H1 (cell line): Measurements from ENCODE around the gene ATP6AP1. TPM values are rescaled to one million over a fixed set of nuclear protein-coding genes. Genes with fewer than 3 reads are reported as not detected.
A peak's percentile ranks its signal among the peaks of the same experiment; 100 is the strongest.
"Not testable (repeated sequence)": the region's sequence is repeated elsewhere in the genome, so short reads cannot be mapped to it uniquely, and the experiment has no call there.

ENCODE experiments used
- CTCF ChIA-PET: fragments of 300-600 bp; sonication (Branson Sonifier 250); formaldehyde crosslinking; loops from one replicate; lab custom pipeline; 2021; ENCODE audit not compliant: partially characterized antibody; lab: Charles Lee
- POLR2A ChIA-PET: fragments of 300-600 bp; sonication (Branson Sonifier 250); formaldehyde crosslinking; loops from one replicate; lab custom pipeline; 2021; ENCODE audit warnings: inconsistent platforms; ENCODE audit not compliant: partially characterized antibody; lab: Charles Lee
- DNase-seq, 2 experiments: peaks; one replicate each; pipeline versions ENCODE4 v3.0.0 to v3.0.0-alpha.2; 2010 to 2022; ENCODE audit warnings: low spot score in 2 of 2, low read depth in 1 of 2, mixed read lengths in 1 of 2
- FAIRE-seq: peaks from 2 replicates; lab custom pipeline; 2011; peaks lifted over from hg19 to GRCh38; lab: Jason Lieb, UNC
- H2AFZ ChIP-seq: 2 replicates; pipeline ENCODE4 v1.8.1; 2012; ENCODE audit warnings: low read length, inconsistent platforms
- H2AK5ac ChIP-seq: 2 replicates; pipeline ENCODE4 v1.6.1; 2013; ENCODE audit warnings: low read depth, low read length
- H2BK120ac ChIP-seq: replicated peaks from 2 replicates; pipeline ENCODE3; 2013; ENCODE audit warnings: low read depth, low read length, inconsistent platforms
- H2BK12ac ChIP-seq: 2 replicates; pipeline ENCODE4 v1.6.1; 2013; ENCODE audit warnings: low read depth, low read length
- H2BK15ac ChIP-seq: 2 replicates; pipeline ENCODE4 v1.6.1; 2013; ENCODE audit warnings: low read length
- H2BK20ac ChIP-seq: 2 replicates; pipeline ENCODE4 v1.6.1; 2013; ENCODE audit warnings: low read length
- H2BK5ac ChIP-seq: 2 replicates; pipeline ENCODE4 v1.6.1; 2013; ENCODE audit warnings: low read depth, low read length
- H3K14ac ChIP-seq: 2 replicates; pipeline ENCODE4 v1.6.1; 2013; ENCODE audit warnings: inconsistent platforms; ENCODE audit not compliant: insufficient read length
- H3K18ac ChIP-seq: 2 replicates; pipeline ENCODE4 v1.6.1; 2013; ENCODE audit warnings: low read length; ENCODE audit errors: extremely low read depth
- H3K23ac ChIP-seq: 2 replicates; pipeline ENCODE4 v1.6.1; 2013; ENCODE audit warnings: inconsistent platforms; ENCODE audit not compliant: insufficient read length
- H3K23me2 ChIP-seq: 2 replicates; pipeline ENCODE4 v1.6.1; 2013; ENCODE audit warnings: low read depth, low read length
- H3K27ac ChIP-seq: 2 replicates; pipeline ENCODE4 v1.6.1; 2011; ENCODE audit warnings: low read depth, low read length, inconsistent platforms
- H3K27me3 ChIP-seq, 4 experiments: replicated peaks in 1 of 4; 1 replicate in 1 of 4; 2 replicates in 3 of 4; pipeline versions ENCODE4 v1.6.1 to v1.8.1; 2011 to 2013; ENCODE audit warnings: low read length in 3 of 4, mild to moderate bottlenecking in 3 of 4, inconsistent platforms in 2 of 4, mixed read lengths in 2 of 4, moderate library complexity in 1 of 4; ENCODE audit not compliant: control insufficient read depth in 3 of 4, insufficient read depth in 3 of 4; ENCODE audit errors: extremely low read depth in 1 of 4
- H3K36me3 ChIP-seq, 4 experiments: 2 replicates each; pipeline versions ENCODE4 v1.6.1 to v1.8.1; 2011 to 2013; ENCODE audit warnings: mild to moderate bottlenecking in 4 of 4, low read length in 3 of 4, moderate library complexity in 2 of 4, control low read depth in 1 of 4, inconsistent platforms in 1 of 4; ENCODE audit not compliant: insufficient read depth in 4 of 4, control insufficient read depth in 2 of 4
- H3K4ac ChIP-seq: replicated peaks from 2 replicates; pipeline ENCODE3; 2013; ENCODE audit warnings: low read length, low read depth, mixed read lengths, inconsistent platforms; ENCODE audit not compliant: insufficient read length
- H3K4me1 ChIP-seq, 4 experiments: replicated peaks in 1 of 4; 1 replicate in 1 of 4; 2 replicates in 3 of 4; pipeline versions ENCODE4 v1.6.1 to v1.8.1; 2011 to 2013; ENCODE audit warnings: low read length in 3 of 4, inconsistent platforms in 2 of 4, mixed read lengths in 1 of 4; ENCODE audit not compliant: insufficient read depth in 4 of 4, control insufficient read depth in 3 of 4
- H3K4me2 ChIP-seq, 2 experiments: 2 replicates each; pipeline versions ENCODE4 v1.6.1 to v1.8.1; 2011 to 2013; ENCODE audit warnings: low read depth in 2 of 2, low read length in 2 of 2, control low read depth in 1 of 2, inconsistent platforms in 1 of 2, mild to moderate bottlenecking in 1 of 2; ENCODE audit not compliant: insufficient read depth in 1 of 2
- H3K4me3 ChIP-seq, 4 experiments: fragments of 200-600, 300-600 bp in 1 of 4; sonication (generic), shearing (Covaris generic), sonication (Bioruptor Twin) in 1 of 4; 2 replicates each; pipeline versions ENCODE4 v1.5.1 to v1.8.1; 2011 to 2016; ENCODE audit warnings: low read length in 4 of 4, low read depth in 3 of 4, control low read depth in 2 of 4, inconsistent platforms in 2 of 4, mild to moderate bottlenecking in 2 of 4, mixed read lengths in 1 of 4, moderate library complexity in 1 of 4; ENCODE audit not compliant: insufficient read depth in 2 of 4; ENCODE audit errors: extremely low read depth in 1 of 4
- H3K56ac ChIP-seq: replicated peaks from 2 replicates; pipeline ENCODE3; 2013; ENCODE audit warnings: low read depth, mild to moderate bottlenecking, mixed read lengths, low read length, inconsistent platforms; ENCODE audit not compliant: insufficient read length
- H3K79me1 ChIP-seq: 2 replicates; pipeline ENCODE4 v1.6.1; 2013; ENCODE audit warnings: low read depth, low read length, control low read depth
- H3K79me2 ChIP-seq, 2 experiments: 2 replicates each; pipeline versions ENCODE4 v1.6.1 to v1.8.1; 2012 to 2013; ENCODE audit warnings: low read length in 2 of 2, mild to moderate bottlenecking in 2 of 2, inconsistent platforms in 1 of 2; ENCODE audit not compliant: insufficient read depth in 2 of 2, control insufficient read depth in 1 of 2
- H3K9ac ChIP-seq, 4 experiments: replicated peaks in 1 of 4; 1 replicate in 1 of 4; 2 replicates in 3 of 4; pipeline versions ENCODE4 v1.6.1 to v1.8.1; 2011 to 2013; ENCODE audit warnings: low read depth in 3 of 4, low read length in 3 of 4, control low read depth in 2 of 4, mild to moderate bottlenecking in 2 of 4, moderate library complexity in 2 of 4, inconsistent platforms in 1 of 4; ENCODE audit errors: extremely low read depth in 1 of 4
- H3K9me3 ChIP-seq, 2 experiments: 2 replicates each; pipeline versions ENCODE4 v1.6.1 to v1.8.1; 2012 to 2013; ENCODE audit warnings: mild to moderate bottlenecking in 2 of 2, moderate library complexity in 2 of 2, control low read depth in 1 of 2, inconsistent platforms in 1 of 2, low read depth in 1 of 2, low read length in 1 of 2, mixed read lengths in 1 of 2; ENCODE audit not compliant: insufficient read depth in 2 of 2
- H4K20me1 ChIP-seq, 2 experiments: replicated peaks in 1 of 2; 2 replicates each; pipeline versions ENCODE3 to v1.8.1; 2011 to 2013; ENCODE audit warnings: inconsistent platforms in 2 of 2, low read length in 2 of 2, mild to moderate bottlenecking in 1 of 2; ENCODE audit not compliant: insufficient read depth in 2 of 2, control insufficient read depth in 1 of 2
- H4K5ac ChIP-seq: 2 replicates; pipeline ENCODE4 v1.6.1; 2013; ENCODE audit warnings: low read length, low read depth, mixed read lengths, inconsistent platforms; ENCODE audit not compliant: insufficient read length
- H4K8ac ChIP-seq: 2 replicates; pipeline ENCODE4 v1.8.0; 2013; ENCODE audit warnings: mild to moderate bottlenecking, moderate library complexity, low read length, inconsistent platforms; ENCODE audit not compliant: insufficient read depth; ENCODE audit errors: extremely low read depth
- H4K91ac ChIP-seq: replicated peaks from 2 replicates; pipeline ENCODE3; 2013; ENCODE audit warnings: low read length, mixed read lengths, inconsistent platforms; ENCODE audit not compliant: insufficient read length
- whole genome bisulfite sequencing, 2 experiments: shearing (Covaris generic) in 1 of 2; methylation state at CpG; one replicate each; pipeline versions ENCODE4 v1.1.6 to v1.1.7; 2013 to 2015; ENCODE audit warnings: low lambda C conversion rate in 2 of 2, mixed read lengths in 2 of 2, inconsistent platforms in 1 of 2, low coverage in 1 of 2, missing lambda C conversion rate in 1 of 2; ENCODE audit not compliant: insufficient replicate concordance in 2 of 2, insufficient coverage in 1 of 2, insufficient read length in 1 of 2; ENCODE audit errors: extremely low coverage in 1 of 2, missing lambda C conversion rate in 1 of 2; 5-methylcytosine and 5-hydroxymethylcytosine counted together
- polyA plus RNA-seq, 7 experiments: library from polyadenylated mRNA; depleted of rRNA in 3 of 7; stranded (reverse) in 5 of 7; unstranded in 2 of 7; fragments of >200 nt in 5 of 7; fragments of 200-250 nt in 2 of 7; gene quantifications; 1 replicate in 5 of 7; 2 replicates in 1 of 7; 4 replicates in 1 of 7; pipeline versions ENCODE4 v1.2.1 to v1.2.3, GENCODE V29; 2011 to 2013; ENCODE audit warnings: missing spikeins in 2 of 7, mixed read lengths in 2 of 7
- total RNA-seq: library from RNA; stranded (reverse); fragmentation: NEBNext Ultra II Directional; extraction: Animal tissue kit (Norgen Biotek cat#: 25700); gene quantifications from 2 replicates; pipeline ENCODE4 v1.2.1, GENCODE V29; 2021

Gene ATP6AP1
- total and polyA plus RNA-seq, 2 of the 8 experiments (the other 6 are each of a cell fraction or from before 2014, with no cell fraction given) = 44.6 to 80.8 TPM

DNA sequence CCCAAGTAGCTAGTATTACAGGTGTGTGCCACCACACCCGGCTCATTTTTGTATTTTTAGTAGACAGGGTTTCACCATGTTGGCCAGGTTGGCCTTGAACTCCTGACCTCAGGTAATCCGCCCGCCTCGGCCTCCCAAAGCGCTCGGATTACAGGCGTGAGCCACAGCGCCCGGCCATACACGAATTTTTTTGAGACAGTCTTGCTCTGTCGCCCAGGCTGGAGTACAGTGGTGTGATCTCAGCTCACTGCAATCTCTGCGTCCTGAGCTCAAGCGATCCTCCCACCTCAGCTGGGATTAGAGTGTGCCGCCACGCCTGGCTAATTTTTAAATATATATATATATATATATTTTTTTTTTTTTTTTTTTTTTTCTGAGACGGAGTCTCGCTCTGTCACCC lies 32.1 kb upstream of the ATP6AP1 start:
- Histone ChIP-seq H3K4me2 (peak overlapping the region in 1 of 2 experiments; percentile 85; a peak in 2 of 4 replicates), H3K79me2 (peaks cover 0 to 15% of the 10 kb centered on the region in 2 experiments; a peak in 2 of 4 replicates), H3K36me3 (peaks cover 13 to 25% (median 19%) of the 10 kb centered on the region in 4 experiments)
- not testable (repeated sequence) for FAIRE-seq, H3K4me3 ChIP-seq, H2BK120ac ChIP-seq, H3K27me3 ChIP-seq, H2BK12ac ChIP-seq, H3K4me1 ChIP-seq, H3K4ac ChIP-seq, H4K5ac ChIP-seq, H3K9me3 ChIP-seq, H3K27ac ChIP-seq, H3K18ac ChIP-seq, H2BK5ac ChIP-seq, H3K23me2 ChIP-seq, H2BK20ac ChIP-seq, H3K56ac ChIP-seq, H2AK5ac ChIP-seq, H2AFZ ChIP-seq, H4K91ac ChIP-seq, DNase-seq, H3K14ac ChIP-seq, H3K79me1 ChIP-seq, H4K20me1 ChIP-seq, H3K9ac ChIP-seq, H3K23ac ChIP-seq, H4K8ac ChIP-seq, H2BK15ac ChIP-seq
- ChIA-PET CTCF (interaction anchor here (0.6 to 4.9 kb wide), 3 partner anchors 23 to 138 kb away, joined by 3 to 20 read pairs (median 4); partner anchors contain the start of gene FLNA), POLR2A (interaction anchor here (1.1 to 8.4 kb wide), 11 partner anchors 13 to 131 kb away, joined by 3 to 124 read pairs (median 36); partner anchors contain the start of genes ATP6AP1, DNASE1L1, EMD and FLNA)
- 90% methylated on average over 4 of the region's 17 CpGs; no CpG with 5 or more reads in 1 of the 2 experiments for WGBS, 2 experiments
